ENCODE data around the gene RPS19. TPM values are rescaled to one million over a fixed set of nuclear protein-coding genes. Genes with fewer than 3 reads are reported as not detected.
A peak's percentile ranks its signal among the peaks of the same experiment; 100 is the strongest.

RPS19 gene
- total and polyA plus RNA-seq, 2 donors (not counting 1 experiment from before 2014, with no cell fraction given): 1,320 to 2,197 TPM

GRCh38 chr19:41853344-41853743 is 6.7 kb upstream of the RPS19 start:
- Histone ChIP-seq H3K27me3 (ENCODE audit: control insufficient read depth, insufficient read depth, low read length) (peaks cover 25% of the 10 kb centered on the region), H3K9ac (ENCODE audit: insufficient read depth, low read length) (no peak overlapping the region)
- no peak for DNase-seq (ENCODE audit: low read depth in 2 of 2)

DNA sequence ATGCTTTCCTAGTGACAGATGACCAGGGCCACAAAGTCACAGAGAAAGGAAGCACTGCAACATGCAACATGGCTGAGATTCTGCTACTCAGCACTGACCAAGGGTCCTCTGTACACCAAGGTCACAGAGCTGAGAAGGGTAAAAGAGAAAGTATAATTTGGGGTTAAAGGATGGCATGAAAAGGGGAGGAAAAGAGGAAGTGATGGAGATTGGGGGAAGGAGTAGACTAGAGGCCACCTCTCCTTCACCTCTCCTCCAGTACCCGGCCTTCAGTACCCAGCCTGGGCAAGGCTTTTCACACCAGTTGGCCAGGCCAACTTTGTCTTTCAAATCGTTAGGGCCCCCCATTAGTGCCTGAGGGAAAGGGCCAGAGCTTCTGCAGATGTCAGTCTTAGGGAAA is 6.3 kb upstream of the RPS19 start:
- no peak for DNase-seq (ENCODE audit: low read depth in 2 of 2)
- Histone ChIP-seq H3K4me3 (replicated peaks in 1 of 4; ENCODE audit: control extremely low read depth in 1 of 4, insufficient read depth in 1 of 4, low read depth in 3 of 4, low read length in 4 of 4) (no peak overlapping the region), H3K9ac (ENCODE audit: insufficient read depth, low read length) (no peak overlapping the region), H3K36me3 (ENCODE audit: control insufficient read depth, insufficient read depth, low read length) (no peaks in the 10 kb centered on the region), H2AFZ (ENCODE audit: low read length) (no peak overlapping the region), H3K27me3 (ENCODE audit: control insufficient read depth, insufficient read depth, low read length) (peaks cover 25% of the 10 kb centered on the region), H3K27ac (ENCODE audit: insufficient read depth, low read length) (no peak overlapping the region), H3K4me1 (ENCODE audit: control insufficient read depth, extremely low read depth, insufficient read depth, low read length) (no peaks in the 10 kb centered on the region), H3K79me2 (ENCODE audit: control insufficient read depth, insufficient read depth, low read length) (no peaks in the 10 kb centered on the region), H3K9me3 (ENCODE audit: control insufficient read depth, insufficient read depth, low read depth, low read length) (no peaks in the 10 kb centered on the region), H4K20me1 (ENCODE audit: control insufficient read depth, extremely low read depth, insufficient read depth, low read length) (no peaks in the 10 kb centered on the region), H3K4me2 (ENCODE audit: extremely low read depth, insufficient read depth, low read length) (no peak overlapping the region)
- no peak for TF ChIP-seq CTCF (conservative IDR thresholded peaks at IDR 0.05 in 1 of 2, IDR thresholded peaks at IDR 0.05 in 1 of 2; ENCODE audit: low read depth in 1 of 2, low read length in 2 of 2)
- TF ChIP-seq EZH2 (IDR thresholded peaks at IDR 0.05; ENCODE audit: low read length, missing control alignments): no peak

More at GRCh38 chr19:41853344-41853743, 6.7 kb upstream of the RPS19 start:
- no peaks in the 10 kb centered on the region for H4K20me1 ChIP-seq (ENCODE audit: control insufficient read depth, extremely low read depth, insufficient read depth, low read length)
- H2AFZ ChIP-seq (ENCODE audit: low read length): no peak overlapping the region
- H3K4me2 ChIP-seq (ENCODE audit: extremely low read depth, insufficient read depth, low read length): no peak overlapping the region
- no peaks in the 10 kb centered on the region for H3K79me2 ChIP-seq (ENCODE audit: control insufficient read depth, insufficient read depth, low read length)
- no peaks in the 10 kb centered on the region for H3K4me1 ChIP-seq (ENCODE audit: control insufficient read depth, extremely low read depth, insufficient read depth, low read length)
- TF ChIP-seq EZH2 (IDR thresholded peaks at IDR 0.05; ENCODE audit: low read length, missing control alignments) (no peak), CTCF (conservative IDR thresholded peaks at IDR 0.05 in 1 of 2, IDR thresholded peaks at IDR 0.05 in 1 of 2; ENCODE audit: low read depth in 1 of 2, low read length in 2 of 2) (no peak)
- H3K36me3 ChIP-seq (ENCODE audit: control insufficient read depth, insufficient read depth, low read length): no peaks in the 10 kb centered on the region
- no peaks in the 10 kb centered on the region for H3K9me3 ChIP-seq (ENCODE audit: control insufficient read depth, insufficient read depth, low read depth, low read length)
- no peak overlapping the region for H3K4me3 ChIP-seq (replicated peaks in 1 of 4; ENCODE audit: control extremely low read depth in 1 of 4, insufficient read depth in 1 of 4, low read depth in 3 of 4, low read length in 4 of 4)
- H3K27ac ChIP-seq (ENCODE audit: insufficient read depth, low read length): no peak overlapping the region

- Histone ChIP-seq H3K4me3 (replicated peaks in 1 of 4; ENCODE audit: control extremely low read depth in 1 of 4, insufficient read depth in 1 of 4, low read depth in 3 of 4, low read length in 4 of 4) (peak overlapping the region; percentile 44 to 92 (median 66)), H3K4me1 (ENCODE audit: control insufficient read depth, extremely low read depth, insufficient read depth, low read length) (peaks cover 8% of the 10 kb centered on the region), H3K9me3 (ENCODE audit: control insufficient read depth, insufficient read depth, low read depth, low read length) (no peaks in the 10 kb centered on the region), H2AFZ (ENCODE audit: low read length) (peak overlapping the region; percentile 57), H3K4me2 (ENCODE audit: extremely low read depth, insufficient read depth, low read length) (peak overlapping the region; percentile 87), H3K27me3 (ENCODE audit: control insufficient read depth, insufficient read depth, low read length) (peaks cover 4% of the 10 kb centered on the region), H3K9ac (ENCODE audit: insufficient read depth, low read length) (peak overlapping the region; percentile 18), H4K20me1 (ENCODE audit: control insufficient read depth, extremely low read depth, insufficient read depth, low read length) (no peaks in the 10 kb centered on the region), H3K27ac (ENCODE audit: insufficient read depth, low read length) (no peak overlapping the region), H3K36me3 (ENCODE audit: control insufficient read depth, insufficient read depth, low read length) (peaks cover 23% of the 10 kb centered on the region), H3K79me2 (ENCODE audit: control insufficient read depth, insufficient read depth, low read length) (peaks cover 41% of the 10 kb centered on the region)
- no peak for DNase-seq (ENCODE audit: low read depth in 2 of 2)
- no peak for TF ChIP-seq CTCF (conservative IDR thresholded peaks at IDR 0.05 in 1 of 2, IDR thresholded peaks at IDR 0.05 in 1 of 2; ENCODE audit: low read depth in 1 of 2, low read length in 2 of 2)
- TF ChIP-seq EZH2 (IDR thresholded peaks at IDR 0.05; ENCODE audit: low read length, missing control alignments): no peak
Observed at GRCh38 chr19:41859213-41859617, 840 bp upstream of the RPS19 start.
